HG02885 (cell line): ENCODE measurements around the gene MYO5B.

Experiments
- ATAC-seq: cut with Tn5 transposase; IDR thresholded peaks from one replicate; pipeline ENCODE4 v1.9.1; 2021; ENCODE audit warnings: mild to moderate bottlenecking; ENCODE audit not compliant: unreplicated experiment, poor library complexity

Gene MYO5B

GRCh38 chr18:49980896-49981295 is 214.1 kb downstream of the MYO5B start:
- ATAC-seq, result no peak

- no peak for ATAC-seq
Observed at GRCh38 chr18:49976795-49977560, 218.0 kb downstream of the MYO5B start.

GRCh38 chr18:49976001-49976400 is 218.9 kb downstream of the MYO5B start:
- no peak for ATAC-seq

GRCh38 chr18:49974079-49974478 is 220.9 kb downstream of the MYO5B start:
- ATAC-seq, result no peak

GRCh38 chr18:49973592-49973991 is 221.4 kb downstream of the MYO5B start:
- ATAC-seq, result no peak

GRCh38 chr18:49972535-49972934 is 222.4 kb downstream of the MYO5B start:
- ATAC-seq, result no peak

GRCh38 chr18:49971462-49971861 is 223.5 kb downstream of the MYO5B start:
- no peak for ATAC-seq

GRCh38 chr18:49970319-49970718 is 224.6 kb downstream of the MYO5B start:
- ATAC-seq, result no peak

GRCh38 chr18:49968644-49969309 is 226.2 kb downstream of the MYO5B start:
- no peak for ATAC-seq

GRCh38 chr18:49967636-49968313 is 227.2 kb downstream of the MYO5B start:
- no peak for ATAC-seq

- no peak for ATAC-seq
Observed at GRCh38 chr18:49967171-49967570, 227.8 kb downstream of the MYO5B start.

GRCh38 chr18:49966090-49966489 is 228.9 kb downstream of the MYO5B start:
- no peak for ATAC-seq

GRCh38 chr18:49963217-49963616 is 231.7 kb downstream of the MYO5B start:
- no peak for ATAC-seq

- no peak for ATAC-seq
Observed at GRCh38 chr18:49961271-49961670, 233.7 kb downstream of the MYO5B start.

GRCh38 chr18:49960376-49960775 is 234.6 kb downstream of the MYO5B start:
- ATAC-seq, result no peak

- ATAC-seq, result no peak
Observed at GRCh38 chr18:49959176-49959575, 235.8 kb downstream of the MYO5B start.

GRCh38 chr18:49955263-49955662 is 239.7 kb downstream of the MYO5B start:
- no peak for ATAC-seq

GRCh38 chr18:49953391-49953790 is 241.6 kb downstream of the MYO5B start:
- no peak for ATAC-seq

GRCh38 chr18:49949951-49950395 is 245.0 kb downstream of the MYO5B start:
- ATAC-seq, result no peak

- no peak for ATAC-seq
Observed at GRCh38 chr18:49948975-49949374, 246.0 kb downstream of the MYO5B start.

- ATAC-seq, result no peak
Observed at GRCh38 chr18:49944663-49945062, 250.3 kb downstream of the MYO5B start.
